Testis (tissue), 3 donors: ENCODE results near the gene AGAP1. TPM values are rescaled to one million over a fixed set of nuclear protein-coding genes. Genes with fewer than 3 reads are reported as not detected.

Experiments used
- DNase-seq: peaks from one replicate; pipeline ENCODE4 v3.0.0-alpha.2; 2019
- H3K27ac ChIP-seq, 2 donors: fragments of 200-600 bp; sonication (generic); one replicate each; pipeline ENCODE4 v1.5.1; 2019
- H3K27me3 ChIP-seq: fragments of 200-600 bp; sonication (generic); one replicate; pipeline ENCODE4 v1.5.1; 2019
- H3K36me3 ChIP-seq: fragments of 200-600 bp; sonication (generic); one replicate; pipeline ENCODE4 v1.5.1; 2017; ENCODE audit warnings: low read depth; ENCODE audit errors: missing control alignments
- H3K4me1 ChIP-seq: fragments of 200-600 bp; sonication (generic); one replicate; pipeline ENCODE4 v1.5.1; 2019
- H3K4me3 ChIP-seq, 2 donors: fragments of 200-600 bp; sonication (generic); one replicate each; pipeline ENCODE4 v1.5.1; 2017 to 2019
- H3K9me3 ChIP-seq: fragments of 200-600 bp; sonication (generic); one replicate; pipeline ENCODE4 v1.5.1; 2017
- POLR2A ChIP-seq: fragments of 450-650 bp; IDR thresholded peaks from one replicate; pipeline ENCODE4 v1.6.1; 2017; ENCODE audit warnings: antibody characterized with exemption, mild to moderate bottlenecking, moderate library complexity
- WGBS, 2 donors: methylation state at CpG; one replicate each; pipeline ENCODE4 v1.1.5; 2018; 5-methylcytosine and 5-hydroxymethylcytosine counted together
- intact Hi-C: fragments of 100-400 bp; cut with DNase I; formaldehyde crosslinking; loops from one replicate; pipeline ENCODE4 v1.15.1; 2023; ENCODE audit warnings: low total_unique reads
- polyA plus RNA-seq: library from polyadenylated mRNA; stranded (reverse); fragments of 350-450 nt; fragmentation: Illumina TruSeq; extraction: RNeasy Lipid Tissue Mini Kit (QIAGEN cat#74804); gene quantifications from one replicate; pipeline ENCODE4 v1.2.3, GENCODE V29; 2014; ENCODE audit warnings: low read depth, low replicate concordance; ENCODE audit not compliant: insufficient read depth
- small RNA-seq, 2 donors: library from RNA; depleted of rRNA; stranded (forward); fragments of <200 nt; gene quantifications; one replicate each; pipeline ENCODE3, GENCODE V24; 2016
- total RNA-seq, 2 donors: library from RNA; depleted of rRNA; stranded (reverse); fragments of >200 nt; gene quantifications; one replicate each; pipeline ENCODE4 v1.2.3, GENCODE V29; 2016
- TF ChIP-seq, protein P1 (sequence below), 3 experiments: fragments of 450-650 bp in 2 of 3; fragments of 200-600 bp in 1 of 3; sonication (generic) in 1 of 3; IDR thresholded peaks; one replicate each; pipeline ENCODE4 v1.5.1; 2016 to 2019; ENCODE audit warnings: antibody characterized with exemption in 3 of 3, mild to moderate bottlenecking in 2 of 3, moderate library complexity in 1 of 3

The AGAP1 gene
- total and polyA plus RNA-seq, 3 donors from 2014 or later: 21.4 to 45.5 (median 40.7) TPM

DNA sequence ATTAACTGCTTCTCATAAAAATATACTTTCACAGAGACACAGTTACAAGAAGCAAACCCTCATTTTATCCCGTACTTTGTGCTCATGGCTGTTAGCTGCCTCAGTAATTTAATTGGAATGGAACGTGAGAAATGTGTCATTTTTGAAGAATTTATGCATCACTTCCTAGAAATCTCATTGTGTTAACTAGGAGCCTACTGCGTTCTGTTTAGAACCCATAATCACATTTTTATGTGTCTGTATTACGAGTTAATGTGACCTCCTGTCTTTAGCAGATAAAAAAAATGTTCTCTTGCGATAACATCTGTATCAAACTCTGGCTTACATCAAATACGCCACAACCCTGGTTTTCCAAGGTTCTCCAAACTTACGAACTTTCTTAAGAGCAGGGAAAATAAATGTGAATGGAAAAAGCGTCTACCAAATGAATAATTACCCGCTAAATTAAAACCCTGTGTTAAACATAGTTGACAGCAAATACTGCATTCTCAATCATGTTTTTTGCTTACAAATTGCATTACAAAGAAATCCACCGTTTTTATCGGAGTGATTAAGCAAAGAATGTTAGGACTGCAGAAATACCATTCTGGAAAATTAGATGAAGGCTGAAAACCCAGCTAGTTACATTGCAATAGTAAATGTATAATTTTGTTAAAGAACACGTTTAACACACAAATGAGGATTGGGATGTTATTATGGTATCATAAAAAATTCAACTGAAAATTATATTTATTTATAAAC lies 686.4 kb downstream of the AGAP1 start:
- intact Hi-C loops: no loop called here
- no peak for DNase-seq
- Histone ChIP-seq H3K27ac (no peak overlapping the region), H3K27me3 (no peaks in the 10 kb centered on the region), H3K9me3 (no peaks in the 10 kb centered on the region), H3K36me3 (no peaks in the 10 kb centered on the region), H3K4me3 (no peak overlapping the region), H3K4me1 (peaks cover 5% of the 10 kb centered on the region)
- 15 to 19% methylated on average over 12 of the region's 12 CpGs for WGBS, 2 donors
- TF ChIP-seq, protein P1, sequence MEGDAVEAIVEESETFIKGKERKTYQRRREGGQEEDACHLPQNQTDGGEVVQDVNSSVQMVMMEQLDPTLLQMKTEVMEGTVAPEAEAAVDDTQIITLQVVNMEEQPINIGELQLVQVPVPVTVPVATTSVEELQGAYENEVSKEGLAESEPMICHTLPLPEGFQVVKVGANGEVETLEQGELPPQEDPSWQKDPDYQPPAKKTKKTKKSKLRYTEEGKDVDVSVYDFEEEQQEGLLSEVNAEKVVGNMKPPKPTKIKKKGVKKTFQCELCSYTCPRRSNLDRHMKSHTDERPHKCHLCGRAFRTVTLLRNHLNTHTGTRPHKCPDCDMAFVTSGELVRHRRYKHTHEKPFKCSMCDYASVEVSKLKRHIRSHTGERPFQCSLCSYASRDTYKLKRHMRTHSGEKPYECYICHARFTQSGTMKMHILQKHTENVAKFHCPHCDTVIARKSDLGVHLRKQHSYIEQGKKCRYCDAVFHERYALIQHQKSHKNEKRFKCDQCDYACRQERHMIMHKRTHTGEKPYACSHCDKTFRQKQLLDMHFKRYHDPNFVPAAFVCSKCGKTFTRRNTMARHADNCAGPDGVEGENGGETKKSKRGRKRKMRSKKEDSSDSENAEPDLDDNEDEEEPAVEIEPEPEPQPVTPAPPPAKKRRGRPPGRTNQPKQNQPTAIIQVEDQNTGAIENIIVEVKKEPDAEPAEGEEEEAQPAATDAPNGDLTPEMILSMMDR (IDR thresholded peaks at IDR 0.05): no peak
- no peak for TF ChIP-seq POLR2A

DNA sequence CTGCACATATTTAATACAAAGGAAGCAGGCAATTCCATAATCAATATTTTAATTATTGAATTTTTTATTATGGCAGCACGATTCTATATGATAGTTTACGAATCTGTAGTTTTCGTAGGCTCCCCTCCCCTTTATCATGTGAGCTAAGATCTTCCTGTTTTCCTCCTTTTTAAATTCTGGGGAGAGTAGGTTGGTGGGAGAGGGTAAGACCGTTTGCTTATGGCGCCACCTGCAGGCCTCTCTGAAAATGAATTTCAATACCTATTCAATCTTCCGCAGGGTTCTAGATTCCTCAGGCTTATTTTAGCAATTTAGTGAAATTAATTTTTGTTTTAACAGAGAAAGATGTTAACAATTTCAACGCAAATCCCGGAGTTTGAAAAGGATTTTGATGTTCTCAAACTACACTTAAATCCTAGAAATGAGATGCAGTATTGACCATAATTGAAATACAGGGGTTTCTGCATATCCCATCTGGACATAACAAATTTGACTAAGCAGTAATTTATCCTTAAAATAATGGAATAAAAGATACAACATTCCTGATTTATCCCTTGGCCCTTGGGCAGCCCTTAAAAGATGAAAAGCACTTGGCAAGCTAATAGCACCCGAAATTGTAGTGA lies 687.1 kb downstream of the AGAP1 start:
- WGBS, 2 donors: 26 to 30% methylated on average over 9 of the region's 9 CpGs
- H3K4me1 ChIP-seq: peaks cover 5% of the 10 kb centered on the region

More for the DNA sequence above, 687.1 kb downstream of the AGAP1 start:
- Histone ChIP-seq H3K27ac (no peak overlapping the region), H3K9me3 (no peaks in the 10 kb centered on the region), H3K36me3 (no peaks in the 10 kb centered on the region), H3K27me3 (no peaks in the 10 kb centered on the region), H3K4me3 (no peak overlapping the region)
- peak; percentile 68 for DNase-seq
- no peak for TF ChIP-seq POLR2A
- TF ChIP-seq, protein P1 (IDR thresholded peaks at IDR 0.05): peak; percentile 67 to 80 (median 70)
- intact Hi-C loops: no loop called here

Small RNA genes lying within 50 kb of the gene (small RNA-seq; reads per million reads assigned to genes)
- gene RF00019 (0 reads per million in 2 donors), gene RN7SL204P (0 reads per million in 2 donors), gene RNU7-127P (0 reads per million in 2 donors), gene TMSB10P1 (0 reads per million in 2 donors)
